PC-3 (cell line): ENCODE data around the gene DPF1.

Experiments used
- EZH2 ChIP-seq: fragments of 300-600 bp; sonication (generic); IDR thresholded peaks from one replicate; pipeline ENCODE4 v1.6.1; 2017; ENCODE audit warnings: antibody characterized with exemption, mild to moderate bottlenecking, low read length; ENCODE audit not compliant: unreplicated experiment
- EZH2phosphoT487 ChIP-seq: fragments of 300-600 bp; sonication (generic); IDR thresholded peaks from 2 replicates; pipeline ENCODE4 v1.6.1; 2018; ENCODE audit warnings: mild to moderate bottlenecking, antibody characterized with exemption, low read length, borderline replicate concordance
- TF ChIP-seq, protein P1 (sequence below): fragments of 300-600 bp; sonication (generic); conservative IDR thresholded peaks from 2 replicates; pipeline ENCODE4 v1.5.1; 2017; ENCODE audit warnings: antibody characterized with exemption, low read depth, mild to moderate bottlenecking, low read length

DNA sequence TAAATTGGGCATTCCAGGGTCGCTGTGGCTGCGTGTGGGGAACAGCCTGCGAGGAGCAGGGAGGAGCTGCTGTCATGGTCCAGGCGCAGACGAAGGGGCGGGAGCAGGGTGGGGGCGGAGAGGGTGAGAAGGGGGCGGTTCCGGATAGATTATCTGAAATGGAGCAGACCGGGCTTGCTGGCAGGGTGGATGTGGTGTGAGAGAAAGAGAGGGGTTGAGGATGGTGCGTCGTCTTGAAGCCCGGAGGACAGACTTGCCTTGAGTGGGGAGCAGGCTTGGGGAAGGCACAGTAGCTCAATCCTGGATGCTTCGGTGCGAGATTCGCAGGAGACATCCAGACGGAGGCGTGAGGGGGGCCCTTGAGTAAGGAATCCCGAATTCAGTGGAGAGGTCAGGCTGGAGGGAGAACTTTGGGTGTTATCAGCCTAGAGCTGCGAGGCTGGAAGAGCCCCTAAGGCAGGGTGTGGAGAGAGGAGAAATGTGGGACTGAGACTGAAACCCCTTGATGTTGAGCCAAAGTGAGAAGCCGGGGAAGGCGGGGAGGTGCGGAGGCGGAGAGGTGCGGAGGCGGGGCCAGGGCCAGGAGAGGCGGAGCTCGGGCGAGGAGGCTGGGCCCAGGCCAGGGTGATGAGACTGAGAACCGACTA is 40.6 kb downstream of the DPF1 start:
- TF ChIP-seq EZH2 (no peak), EZH2phosphoT487 (no peak)
- TF ChIP-seq, protein P1, sequence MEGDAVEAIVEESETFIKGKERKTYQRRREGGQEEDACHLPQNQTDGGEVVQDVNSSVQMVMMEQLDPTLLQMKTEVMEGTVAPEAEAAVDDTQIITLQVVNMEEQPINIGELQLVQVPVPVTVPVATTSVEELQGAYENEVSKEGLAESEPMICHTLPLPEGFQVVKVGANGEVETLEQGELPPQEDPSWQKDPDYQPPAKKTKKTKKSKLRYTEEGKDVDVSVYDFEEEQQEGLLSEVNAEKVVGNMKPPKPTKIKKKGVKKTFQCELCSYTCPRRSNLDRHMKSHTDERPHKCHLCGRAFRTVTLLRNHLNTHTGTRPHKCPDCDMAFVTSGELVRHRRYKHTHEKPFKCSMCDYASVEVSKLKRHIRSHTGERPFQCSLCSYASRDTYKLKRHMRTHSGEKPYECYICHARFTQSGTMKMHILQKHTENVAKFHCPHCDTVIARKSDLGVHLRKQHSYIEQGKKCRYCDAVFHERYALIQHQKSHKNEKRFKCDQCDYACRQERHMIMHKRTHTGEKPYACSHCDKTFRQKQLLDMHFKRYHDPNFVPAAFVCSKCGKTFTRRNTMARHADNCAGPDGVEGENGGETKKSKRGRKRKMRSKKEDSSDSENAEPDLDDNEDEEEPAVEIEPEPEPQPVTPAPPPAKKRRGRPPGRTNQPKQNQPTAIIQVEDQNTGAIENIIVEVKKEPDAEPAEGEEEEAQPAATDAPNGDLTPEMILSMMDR = no peak
